HepG2 (cell line): ENCODE measurements around the gene PPM1M. TPM values are rescaled to one million over a fixed set of nuclear protein-coding genes. Genes with fewer than 3 reads are reported as not detected.
A peak's percentile ranks its signal among the peaks of the same experiment; 100 is the strongest.

Experiments used
- ARNT2 ChIP-seq: sonication (generic); formaldehyde crosslinking; IDR thresholded peaks from 2 replicates; pipeline ENCODE4 v1.8.0; 2022; ENCODE audit warnings: mild to moderate bottlenecking, low read depth, missing genetic modification reagents, moderate library complexity
- BHLHE40 ChIP-seq: IDR thresholded peaks from 2 replicates; pipeline ENCODE4 v1.6.1; 2011; ENCODE audit warnings: low read length, improper control_type of control experiment
- CHCHD3 ChIP-seq: sonication (generic); formaldehyde crosslinking; IDR thresholded peaks from 2 replicates; pipeline ENCODE4 v1.8.0; 2022; ENCODE audit warnings: mild to moderate bottlenecking, missing genetic modification reagents, moderate library complexity
- HOXA3 ChIP-seq: sonication (generic); formaldehyde crosslinking; IDR thresholded peaks from 2 replicates; pipeline ENCODE4 v1.5.0; 2020; ENCODE audit warnings: missing genetic modification reagents
- HOXA5 ChIP-seq: sonication (generic); formaldehyde crosslinking; IDR thresholded peaks from 2 replicates; pipeline ENCODE4 v1.4.0; 2020; ENCODE audit warnings: missing genetic modification reagents
- ZNF180 ChIP-seq: sonication (generic); formaldehyde crosslinking; IDR thresholded peaks from 2 replicates; pipeline ENCODE4 v1.4.0; 2020; ENCODE audit warnings: low read depth, missing genetic modification reagents, borderline replicate concordance
- ZNF260 ChIP-seq: sonication (generic); formaldehyde crosslinking; IDR thresholded peaks from 2 replicates; pipeline ENCODE4 v1.4.0; 2020; ENCODE audit warnings: missing genetic modification reagents, low read depth, mild to moderate bottlenecking, borderline replicate concordance
- ZNF329 ChIP-seq: sonication (generic); formaldehyde crosslinking; IDR thresholded peaks from 2 replicates; pipeline ENCODE4 v1.9.0; 2021; ENCODE audit warnings: low read depth, mild to moderate bottlenecking, missing genetic modification reagents
- ZNF451 ChIP-seq: sonication (generic); formaldehyde crosslinking; IDR thresholded peaks from 2 replicates; pipeline ENCODE4 v1.5.0; 2020; ENCODE audit warnings: mild to moderate bottlenecking, missing genetic modification reagents
- ZNF878 ChIP-seq: sonication (generic); formaldehyde crosslinking; IDR thresholded peaks from 2 replicates; pipeline ENCODE4 v1.8.1; 2023; ENCODE audit warnings: mild to moderate bottlenecking, missing genetic modification reagents, moderate library complexity
- polyA plus RNA-seq, 8 experiments: library from polyadenylated mRNA; depleted of rRNA in 3 of 8; stranded (reverse) in 7 of 8; unstranded in 1 of 8; fragments of >200 nt; fragmentation: Illumina TruSeq in 4 of 8; extraction: Trizol in 4 of 8; gene quantifications; 2 replicates each; pipeline versions ENCODE4 v1.2.1 to v1.2.3, GENCODE V29; 2011 to 2016; ENCODE audit warnings: low read depth in 4 of 8, missing spikeins in 1 of 8, mixed read lengths in 1 of 8; ENCODE audit not compliant: insufficient read depth in 1 of 8
- total RNA-seq, 5 experiments: library from RNA; depleted of rRNA; stranded (reverse); fragments of >200 nt; fragmentation: Illumina TruSeq; extraction: Trizol; gene quantifications; 2 replicates each; pipeline ENCODE4 v1.2.3, GENCODE V29; 2016; ENCODE audit warnings: low read depth in 1 of 5
- TF ChIP-seq, protein P1 (sequence below): sonication (generic); formaldehyde crosslinking; IDR thresholded peaks from 2 replicates; pipeline ENCODE4 v1.4.0; 2020; ENCODE audit warnings: missing genetic modification reagents
- TF ChIP-seq, protein P2 (sequence below): sonication (generic); formaldehyde crosslinking; IDR thresholded peaks from 2 replicates; pipeline ENCODE4 v1.5.0; 2020; ENCODE audit warnings: mild to moderate bottlenecking, missing genetic modification reagents
- TF ChIP-seq, protein P3 (sequence below): IDR thresholded peaks from 2 replicates; pipeline ENCODE4 v1.6.1; 2016
- TF ChIP-seq, protein P4 (sequence below): sonication (generic); formaldehyde crosslinking; IDR thresholded peaks from 2 replicates; pipeline ENCODE4 v1.4.0; 2020; ENCODE audit warnings: mild to moderate bottlenecking, missing genetic modification reagents
- TF ChIP-seq, protein P5 (sequence below): IDR thresholded peaks from 2 replicates; pipeline ENCODE4 v1.6.1; 2016

Gene PPM1M
- total and polyA plus RNA-seq, 2 of the 13 experiments (the other 11 are each of a cell fraction or from before 2014, with no cell fraction given): 2.5 to 5.9 TPM

DNA sequence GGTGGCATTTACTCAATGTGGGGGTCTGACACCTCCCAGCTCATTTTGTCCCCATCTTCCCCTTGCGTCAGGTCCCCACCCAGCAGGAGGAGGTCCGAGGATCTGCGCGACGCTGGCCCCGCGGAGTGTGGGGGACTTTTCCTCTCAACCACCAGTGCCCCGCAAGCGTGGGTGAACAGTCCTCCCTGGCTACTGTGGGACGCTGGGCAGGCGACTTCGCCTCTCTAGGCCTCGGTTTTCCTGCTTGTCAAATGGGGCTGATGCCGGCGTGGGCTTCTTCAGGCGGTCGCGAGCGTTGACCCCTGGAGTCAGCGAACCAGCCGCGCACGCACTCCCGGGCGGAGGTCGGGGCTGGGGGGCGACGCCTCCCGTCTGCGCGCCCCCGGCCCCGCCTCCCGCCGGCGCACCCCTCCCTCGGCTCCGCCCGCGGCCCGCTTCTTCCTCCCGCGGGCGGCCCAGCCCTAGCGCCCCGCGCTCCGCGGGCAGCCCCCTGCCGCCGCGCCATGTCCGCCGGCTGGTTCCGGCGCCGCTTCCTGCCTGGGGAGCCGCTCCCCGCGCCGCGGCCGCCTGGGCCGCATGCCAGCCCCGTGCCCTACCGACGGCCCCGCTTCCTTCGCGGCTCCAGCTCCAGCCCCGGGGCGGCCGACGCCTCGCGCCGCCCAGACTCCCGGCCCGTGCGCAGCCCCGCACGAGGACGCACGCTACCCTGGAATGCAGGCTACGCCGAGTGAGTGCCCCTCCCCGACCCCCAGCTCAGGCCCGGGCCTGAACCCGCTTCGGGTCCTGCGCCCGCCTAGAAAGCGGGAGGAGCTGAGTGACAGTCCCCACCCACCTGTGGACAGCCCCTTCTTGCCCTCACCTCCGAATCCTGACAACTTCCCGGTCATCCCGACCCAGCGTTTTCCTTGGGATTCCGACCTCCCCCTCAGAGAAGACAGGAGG is at the start of gene PPM1M (continued):
- TF ChIP-seq, protein P1, sequence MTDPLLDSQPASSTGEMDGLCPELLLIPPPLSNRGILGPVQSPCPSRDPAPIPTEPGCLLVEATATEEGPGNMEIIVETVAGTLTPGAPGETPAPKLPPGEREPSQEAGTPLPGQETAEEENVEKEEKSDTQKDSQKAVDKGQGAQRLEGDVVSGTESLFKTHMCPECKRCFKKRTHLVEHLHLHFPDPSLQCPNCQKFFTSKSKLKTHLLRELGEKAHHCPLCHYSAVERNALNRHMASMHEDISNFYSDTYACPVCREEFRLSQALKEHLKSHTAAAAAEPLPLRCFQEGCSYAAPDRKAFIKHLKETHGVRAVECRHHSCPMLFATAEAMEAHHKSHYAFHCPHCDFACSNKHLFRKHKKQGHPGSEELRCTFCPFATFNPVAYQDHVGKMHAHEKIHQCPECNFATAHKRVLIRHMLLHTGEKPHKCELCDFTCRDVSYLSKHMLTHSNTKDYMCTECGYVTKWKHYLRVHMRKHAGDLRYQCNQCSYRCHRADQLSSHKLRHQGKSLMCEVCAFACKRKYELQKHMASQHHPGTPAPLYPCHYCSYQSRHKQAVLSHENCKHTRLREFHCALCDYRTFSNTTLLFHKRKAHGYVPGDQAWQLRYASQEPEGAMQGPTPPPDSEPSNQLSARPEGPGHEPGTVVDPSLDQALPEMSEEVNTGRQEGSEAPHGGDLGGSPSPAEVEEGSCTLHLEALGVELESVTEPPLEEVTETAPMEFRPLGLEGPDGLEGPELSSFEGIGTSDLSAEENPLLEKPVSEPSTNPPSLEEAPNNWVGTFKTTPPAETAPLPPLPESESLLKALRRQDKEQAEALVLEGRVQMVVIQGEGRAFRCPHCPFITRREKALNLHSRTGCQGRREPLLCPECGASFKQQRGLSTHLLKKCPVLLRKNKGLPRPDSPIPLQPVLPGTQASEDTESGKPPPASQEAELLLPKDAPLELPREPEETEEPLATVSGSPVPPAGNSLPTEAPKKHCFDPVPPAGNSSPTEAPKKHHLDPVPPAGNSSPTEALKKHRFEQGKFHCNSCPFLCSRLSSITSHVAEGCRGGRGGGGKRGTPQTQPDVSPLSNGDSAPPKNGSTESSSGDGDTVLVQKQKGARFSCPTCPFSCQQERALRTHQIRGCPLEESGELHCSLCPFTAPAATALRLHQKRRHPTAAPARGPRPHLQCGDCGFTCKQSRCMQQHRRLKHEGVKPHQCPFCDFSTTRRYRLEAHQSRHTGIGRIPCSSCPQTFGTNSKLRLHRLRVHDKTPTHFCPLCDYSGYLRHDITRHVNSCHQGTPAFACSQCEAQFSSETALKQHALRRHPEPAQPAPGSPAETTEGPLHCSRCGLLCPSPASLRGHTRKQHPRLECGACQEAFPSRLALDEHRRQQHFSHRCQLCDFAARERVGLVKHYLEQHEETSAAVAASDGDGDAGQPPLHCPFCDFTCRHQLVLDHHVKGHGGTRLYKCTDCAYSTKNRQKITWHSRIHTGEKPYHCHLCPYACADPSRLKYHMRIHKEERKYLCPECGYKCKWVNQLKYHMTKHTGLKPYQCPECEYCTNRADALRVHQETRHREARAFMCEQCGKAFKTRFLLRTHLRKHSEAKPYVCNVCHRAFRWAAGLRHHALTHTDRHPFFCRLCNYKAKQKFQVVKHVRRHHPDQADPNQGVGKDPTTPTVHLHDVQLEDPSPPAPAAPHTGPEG: peak; percentile 84; the same call in 1 of the 2 replicates
- TF ChIP-seq ZNF451 (CRISPR knock-in tag): peak; percentile 72; the same call in 1 of the 2 replicates
- TF ChIP-seq HOXA5 (CRISPR knock-in tag): peak; percentile 51; the same call in 1 of the 2 replicates
- TF ChIP-seq ZNF329: peak; percentile 53; the same call in 1 of the 2 replicates
- TF ChIP-seq, protein P2, sequence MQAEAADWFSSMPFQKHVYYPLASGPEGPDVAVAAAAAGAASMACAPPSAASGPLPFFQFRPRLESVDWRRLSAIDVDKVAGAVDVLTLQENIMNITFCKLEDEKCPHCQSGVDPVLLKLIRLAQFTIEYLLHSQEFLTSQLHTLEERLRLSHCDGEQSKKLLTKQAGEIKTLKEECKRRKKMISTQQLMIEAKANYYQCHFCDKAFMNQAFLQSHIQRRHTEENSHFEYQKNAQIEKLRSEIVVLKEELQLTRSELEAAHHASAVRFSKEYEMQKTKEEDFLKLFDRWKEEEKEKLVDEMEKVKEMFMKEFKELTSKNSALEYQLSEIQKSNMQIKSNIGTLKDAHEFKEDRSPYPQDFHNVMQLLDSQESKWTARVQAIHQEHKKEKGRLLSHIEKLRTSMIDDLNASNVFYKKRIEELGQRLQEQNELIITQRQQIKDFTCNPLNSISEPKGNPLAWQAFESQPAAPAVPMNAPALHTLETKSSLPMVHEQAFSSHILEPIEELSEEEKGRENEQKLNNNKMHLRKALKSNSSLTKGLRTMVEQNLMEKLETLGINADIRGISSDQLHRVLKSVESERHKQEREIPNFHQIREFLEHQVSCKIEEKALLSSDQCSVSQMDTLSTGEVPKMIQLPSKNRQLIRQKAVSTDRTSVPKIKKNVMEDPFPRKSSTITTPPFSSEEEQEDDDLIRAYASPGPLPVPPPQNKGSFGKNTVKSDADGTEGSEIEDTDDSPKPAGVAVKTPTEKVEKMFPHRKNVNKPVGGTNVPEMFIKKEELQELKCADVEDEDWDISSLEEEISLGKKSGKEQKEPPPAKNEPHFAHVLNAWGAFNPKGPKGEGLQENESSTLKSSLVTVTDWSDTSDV: no peak
- TF ChIP-seq, protein P3, sequence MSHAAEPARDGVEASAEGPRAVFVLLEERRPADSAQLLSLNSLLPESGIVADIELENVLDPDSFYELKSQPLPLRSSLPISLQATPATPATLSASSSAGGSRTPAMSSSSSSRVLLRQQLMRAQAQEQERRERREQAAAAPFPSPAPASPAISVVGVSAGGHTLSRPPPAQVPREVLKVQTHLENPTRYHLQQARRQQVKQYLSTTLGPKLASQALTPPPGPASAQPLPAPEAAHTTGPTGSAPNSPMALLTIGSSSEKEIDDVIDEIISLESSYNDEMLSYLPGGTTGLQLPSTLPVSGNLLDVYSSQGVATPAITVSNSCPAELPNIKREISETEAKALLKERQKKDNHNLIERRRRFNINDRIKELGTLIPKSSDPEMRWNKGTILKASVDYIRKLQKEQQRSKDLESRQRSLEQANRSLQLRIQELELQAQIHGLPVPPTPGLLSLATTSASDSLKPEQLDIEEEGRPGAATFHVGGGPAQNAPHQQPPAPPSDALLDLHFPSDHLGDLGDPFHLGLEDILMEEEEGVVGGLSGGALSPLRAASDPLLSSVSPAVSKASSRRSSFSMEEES (CRISPR knock-in tag): 0 out of 2 replicates have a peak, but pooled peaks have one; percentile 23
- TF ChIP-seq, protein P4, sequence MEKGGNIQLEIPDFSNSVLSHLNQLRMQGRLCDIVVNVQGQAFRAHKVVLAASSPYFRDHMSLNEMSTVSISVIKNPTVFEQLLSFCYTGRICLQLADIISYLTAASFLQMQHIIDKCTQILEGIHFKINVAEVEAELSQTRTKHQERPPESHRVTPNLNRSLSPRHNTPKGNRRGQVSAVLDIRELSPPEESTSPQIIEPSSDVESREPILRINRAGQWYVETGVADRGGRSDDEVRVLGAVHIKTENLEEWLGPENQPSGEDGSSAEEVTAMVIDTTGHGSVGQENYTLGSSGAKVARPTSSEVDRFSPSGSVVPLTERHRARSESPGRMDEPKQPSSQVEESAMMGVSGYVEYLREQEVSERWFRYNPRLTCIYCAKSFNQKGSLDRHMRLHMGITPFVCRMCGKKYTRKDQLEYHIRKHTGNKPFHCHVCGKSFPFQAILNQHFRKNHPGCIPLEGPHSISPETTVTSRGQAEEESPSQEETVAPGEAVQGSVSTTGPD (CRISPR knock-in tag): no peak
- TF ChIP-seq BHLHE40: no peak
- peak; percentile 43; the same call in 1 of the 2 replicates for TF ChIP-seq HOXA3 (CRISPR knock-in tag)
- peak; percentile 75; the same call in 1 of the 2 replicates for TF ChIP-seq ARNT2 (CRISPR knock-in tag)
- TF ChIP-seq, protein P5, sequence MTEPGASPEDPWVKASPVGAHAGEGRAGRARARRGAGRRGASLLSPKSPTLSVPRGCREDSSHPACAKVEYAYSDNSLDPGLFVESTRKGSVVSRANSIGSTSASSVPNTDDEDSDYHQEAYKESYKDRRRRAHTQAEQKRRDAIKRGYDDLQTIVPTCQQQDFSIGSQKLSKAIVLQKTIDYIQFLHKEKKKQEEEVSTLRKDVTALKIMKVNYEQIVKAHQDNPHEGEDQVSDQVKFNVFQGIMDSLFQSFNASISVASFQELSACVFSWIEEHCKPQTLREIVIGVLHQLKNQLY (CRISPR knock-in tag): no peak
- TF ChIP-seq ZNF260 (CRISPR knock-in tag): no peak
- TF ChIP-seq ZNF878 (CRISPR knock-in tag): peak; percentile 50; the same call in 1 of the 2 replicates
- no peak for TF ChIP-seq ZNF180 (CRISPR knock-in tag)
- 0 out of 2 replicates have a peak, but pooled peaks have one; percentile 30 for TF ChIP-seq CHCHD3 (CRISPR knock-in tag)
